Measurements from ENCODE around the gene HDAC9.
A peak's percentile ranks its signal among the peaks of the same experiment; 100 is the strongest.

HDAC9 gene

GRCh38 chr7:18504965-18505364 lies 9.4 kb downstream of the HDAC9 start:
- no peak for TF ChIP-seq ZNF274 (IDR thresholded peaks at IDR 0.05; ENCODE audit: low read depth, low read length)
- no peak for TF ChIP-seq YY1 (IDR thresholded peaks at IDR 0.05; ENCODE audit: insufficient read depth, insufficient read length)
- TF ChIP-seq SUZ12 (IDR thresholded peaks at IDR 0.05; ENCODE audit: extremely low read depth, insufficient read depth, insufficient read length): no peak
- H3K27me3 ChIP-seq (ENCODE audit: insufficient read depth, insufficient read length): no peaks in the 10 kb centered on the region
- no peak overlapping the region for H3K9ac ChIP-seq (ENCODE audit: insufficient read length, low read depth)
- H3K4me1 ChIP-seq (ENCODE audit: insufficient read depth, insufficient read length): no peaks in the 10 kb centered on the region
- DNase-seq (ENCODE audit: low read depth, low spot score): no peak
- H3K36me3 ChIP-seq (ENCODE audit: insufficient read depth, insufficient read length, low read length): no peaks in the 10 kb centered on the region
- no peaks in the 10 kb centered on the region for H3K9me3 ChIP-seq (ENCODE audit: insufficient read depth, low read length)
- no peak overlapping the region for H3K4me3 ChIP-seq (ENCODE audit: insufficient read length, low read depth)

- no peak overlapping the region for H3K9ac ChIP-seq (ENCODE audit: insufficient read length, low read depth)
- TF ChIP-seq SUZ12 (IDR thresholded peaks at IDR 0.05; ENCODE audit: extremely low read depth, insufficient read depth, insufficient read length) (no peak), ZNF274 (IDR thresholded peaks at IDR 0.05; ENCODE audit: low read depth, low read length) (no peak), YY1 (IDR thresholded peaks at IDR 0.05; ENCODE audit: insufficient read depth, insufficient read length) (no peak)
- no peak for DNase-seq (ENCODE audit: low read depth, low spot score)
- no peaks in the 10 kb centered on the region for H3K36me3 ChIP-seq (ENCODE audit: insufficient read depth, insufficient read length, low read length)
- no peaks in the 10 kb centered on the region for H3K27me3 ChIP-seq (ENCODE audit: insufficient read depth, insufficient read length)
- no peaks in the 10 kb centered on the region for H3K4me1 ChIP-seq (ENCODE audit: insufficient read depth, insufficient read length)
- no peaks in the 10 kb centered on the region for H3K9me3 ChIP-seq (ENCODE audit: insufficient read depth, low read length)
- H3K4me3 ChIP-seq (ENCODE audit: insufficient read length, low read depth): no peak overlapping the region
Measured at GRCh38 chr7:18505870-18506460, 10.4 kb downstream of the HDAC9 start.

GRCh38 chr7:18508443-18509427 lies 13.2 kb downstream of the HDAC9 start:
- DNase-seq (ENCODE audit: low read depth, low spot score): peak; percentile 38

GRCh38 chr7:18509481-18509880 lies 13.9 kb downstream of the HDAC9 start:
- Histone ChIP-seq H3K36me3 (ENCODE audit: insufficient read depth, insufficient read length, low read length) (no peaks in the 10 kb centered on the region), H3K4me3 (ENCODE audit: insufficient read length, low read depth) (no peak overlapping the region), H3K4me1 (ENCODE audit: insufficient read depth, insufficient read length) (no peaks in the 10 kb centered on the region), H3K9me3 (ENCODE audit: insufficient read depth, low read length) (no peaks in the 10 kb centered on the region), H3K27me3 (ENCODE audit: insufficient read depth, insufficient read length) (no peaks in the 10 kb centered on the region), H3K9ac (ENCODE audit: insufficient read length, low read depth) (no peak overlapping the region)
- no peak for TF ChIP-seq ZNF274 (IDR thresholded peaks at IDR 0.05; ENCODE audit: low read depth, low read length)
- no peak for TF ChIP-seq YY1 (IDR thresholded peaks at IDR 0.05; ENCODE audit: insufficient read depth, insufficient read length)
- no peak for TF ChIP-seq SUZ12 (IDR thresholded peaks at IDR 0.05; ENCODE audit: extremely low read depth, insufficient read depth, insufficient read length)
- DNase-seq (ENCODE audit: low read depth, low spot score): no peak

More at GRCh38 chr7:18508443-18509427, 13.2 kb downstream of the HDAC9 start:
- Histone ChIP-seq H3K36me3 (ENCODE audit: insufficient read depth, insufficient read length, low read length) (no peaks in the 10 kb centered on the region), H3K4me1 (ENCODE audit: insufficient read depth, insufficient read length) (no peaks in the 10 kb centered on the region), H3K27me3 (ENCODE audit: insufficient read depth, insufficient read length) (no peaks in the 10 kb centered on the region), H3K9me3 (ENCODE audit: insufficient read depth, low read length) (no peaks in the 10 kb centered on the region), H3K9ac (ENCODE audit: insufficient read length, low read depth) (no peak overlapping the region), H3K4me3 (ENCODE audit: insufficient read length, low read depth) (no peak overlapping the region)
- no peak for TF ChIP-seq YY1 (IDR thresholded peaks at IDR 0.05; ENCODE audit: insufficient read depth, insufficient read length)

GRCh38 chr7:18511351-18512140 lies 16.0 kb downstream of the HDAC9 start:
- no peak for DNase-seq (ENCODE audit: low read depth, low spot score)
- no peak overlapping the region for H3K4me3 ChIP-seq (ENCODE audit: insufficient read length, low read depth)
- H3K36me3 ChIP-seq (ENCODE audit: insufficient read depth, insufficient read length, low read length): no peaks in the 10 kb centered on the region
- no peaks in the 10 kb centered on the region for H3K4me1 ChIP-seq (ENCODE audit: insufficient read depth, insufficient read length)
- H3K9me3 ChIP-seq (ENCODE audit: insufficient read depth, low read length): no peaks in the 10 kb centered on the region
- H3K27me3 ChIP-seq (ENCODE audit: insufficient read depth, insufficient read length): no peaks in the 10 kb centered on the region
- H3K9ac ChIP-seq (ENCODE audit: insufficient read length, low read depth): no peak overlapping the region
- TF ChIP-seq SUZ12 (IDR thresholded peaks at IDR 0.05; ENCODE audit: extremely low read depth, insufficient read depth, insufficient read length): no peak
- TF ChIP-seq YY1 (IDR thresholded peaks at IDR 0.05; ENCODE audit: insufficient read depth, insufficient read length): no peak
- no peak for TF ChIP-seq ZNF274 (IDR thresholded peaks at IDR 0.05; ENCODE audit: low read depth, low read length)

- H3K9me3 ChIP-seq (ENCODE audit: insufficient read depth, low read length): no peaks in the 10 kb centered on the region
- no peak overlapping the region for H3K4me3 ChIP-seq (ENCODE audit: insufficient read length, low read depth)
- TF ChIP-seq YY1 (IDR thresholded peaks at IDR 0.05; ENCODE audit: insufficient read depth, insufficient read length) (no peak), ZNF274 (IDR thresholded peaks at IDR 0.05; ENCODE audit: low read depth, low read length) (no peak), SUZ12 (IDR thresholded peaks at IDR 0.05; ENCODE audit: extremely low read depth, insufficient read depth, insufficient read length) (no peak)
- H3K27me3 ChIP-seq (ENCODE audit: insufficient read depth, insufficient read length): no peaks in the 10 kb centered on the region
- no peaks in the 10 kb centered on the region for H3K36me3 ChIP-seq (ENCODE audit: insufficient read depth, insufficient read length, low read length)
- H3K9ac ChIP-seq (ENCODE audit: insufficient read length, low read depth): no peak overlapping the region
- H3K4me1 ChIP-seq (ENCODE audit: insufficient read depth, insufficient read length): no peaks in the 10 kb centered on the region
- DNase-seq (ENCODE audit: low read depth, low spot score): no peak
Measured at GRCh38 chr7:18513343-18513742, 17.8 kb downstream of the HDAC9 start.

- H3K4me1 ChIP-seq (ENCODE audit: insufficient read depth, insufficient read length): no peaks in the 10 kb centered on the region
Measured at GRCh38 chr7:18515067-18515466, 19.5 kb downstream of the HDAC9 start.

More at GRCh38 chr7:18515067-18515466, 19.5 kb downstream of the HDAC9 start:
- H3K4me3 ChIP-seq (ENCODE audit: insufficient read length, low read depth): no peak overlapping the region
- no peaks in the 10 kb centered on the region for H3K27me3 ChIP-seq (ENCODE audit: insufficient read depth, insufficient read length)
- TF ChIP-seq SUZ12 (IDR thresholded peaks at IDR 0.05; ENCODE audit: extremely low read depth, insufficient read depth, insufficient read length) (no peak), ZNF274 (IDR thresholded peaks at IDR 0.05; ENCODE audit: low read depth, low read length) (no peak), YY1 (IDR thresholded peaks at IDR 0.05; ENCODE audit: insufficient read depth, insufficient read length) (no peak)
- DNase-seq (ENCODE audit: low read depth, low spot score): no peak
- H3K9me3 ChIP-seq (ENCODE audit: insufficient read depth, low read length): no peaks in the 10 kb centered on the region
- no peaks in the 10 kb centered on the region for H3K36me3 ChIP-seq (ENCODE audit: insufficient read depth, insufficient read length, low read length)
- no peak overlapping the region for H3K9ac ChIP-seq (ENCODE audit: insufficient read length, low read depth)
